ENCODE results near the gene CLEC18C. TPM values are rescaled to one million over a fixed set of nuclear protein-coding genes. Genes with fewer than 3 reads are reported as not detected.
"Not testable (repeated sequence)": the region's sequence is repeated elsewhere in the genome, so short reads cannot be mapped to it uniquely, and the experiment has no call there.

Gene CLEC18C
- total RNA-seq = 0.29 and 0.36 TPM in 2 replicates

DNA sequence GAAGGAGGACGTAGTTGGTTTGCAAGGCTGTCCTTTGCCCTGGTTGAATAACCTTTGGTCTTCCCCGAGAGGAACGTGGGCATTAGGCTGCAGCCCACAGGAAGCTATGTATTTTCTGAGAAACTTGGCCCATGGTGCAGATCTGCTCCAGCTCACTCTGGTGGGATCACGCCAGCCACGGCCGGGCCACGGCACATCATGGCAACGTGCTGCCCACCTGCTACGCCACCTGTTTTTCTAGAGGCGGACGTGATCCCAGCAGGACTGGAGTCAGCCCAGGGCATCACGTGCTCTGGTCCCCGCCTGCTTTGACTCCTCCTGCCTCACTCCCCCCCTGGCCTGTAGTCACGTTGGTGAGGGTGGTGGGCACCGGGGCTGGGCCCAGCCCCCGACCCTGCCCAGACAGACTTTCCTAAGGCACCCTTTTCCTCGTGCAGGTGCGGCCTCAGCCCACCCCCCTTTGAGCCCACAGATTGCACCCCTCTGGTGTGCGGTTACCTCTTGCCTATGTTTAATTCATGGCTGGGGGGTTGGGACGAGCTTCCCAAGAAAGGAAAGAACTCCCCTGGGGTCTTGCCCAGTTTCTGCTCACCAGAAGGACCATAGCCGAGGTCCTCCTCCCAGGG lies at the start of gene CLEC18C:
Gene CLEC18C (plus strand): TSS at position 576 of the 626 bp plus-strand sequence. CDS start 492 bp downstream, outside the sequence.
- DNase-seq (ENCODE audit: insufficient read length, low spot score, missing footprints); H3K36me3 ChIP-seq (ENCODE audit: insufficient read depth, low read length); H4K20me1 ChIP-seq (ENCODE audit: insufficient read depth, low read length); H2AFZ ChIP-seq (ENCODE audit: low read length); H3K27ac ChIP-seq (ENCODE audit: low read depth, low read length); H3K79me2 ChIP-seq (ENCODE audit: insufficient read depth, low read length); H3K4me1 ChIP-seq (ENCODE audit: insufficient read depth, low read length); H3K9me3 ChIP-seq (ENCODE audit: low read depth, low read length); H3K27me3 ChIP-seq (ENCODE audit: insufficient read depth, low read length); H3K4me2 ChIP-seq (ENCODE audit: insufficient read depth, low read length); H3K4me3 ChIP-seq (ENCODE audit: insufficient read depth, low read length): not testable (repeated sequence)

DNA sequence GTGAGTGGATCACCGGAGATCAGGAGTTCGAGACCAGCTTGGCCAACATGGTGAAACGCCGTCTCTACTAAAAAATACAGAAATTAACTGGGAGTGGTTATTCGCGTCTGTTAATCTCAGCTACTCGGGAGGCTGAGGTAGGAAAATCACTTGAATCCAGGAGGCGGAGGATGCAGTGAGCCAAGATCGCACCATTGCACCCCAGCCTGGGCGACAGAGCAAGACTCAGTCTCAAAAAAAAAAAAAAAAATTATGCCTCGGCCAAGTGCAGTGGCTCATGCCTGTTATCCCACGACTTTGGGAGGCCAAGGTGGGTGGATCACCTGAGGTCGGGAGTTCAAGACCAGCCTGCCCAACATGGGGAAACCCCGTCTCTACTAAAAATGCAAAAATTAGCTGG lies 49.8 kb upstream of the CLEC18C start:
- not testable (repeated sequence) for H3K4me3 ChIP-seq (ENCODE audit: insufficient read depth, low read length)

DNA sequence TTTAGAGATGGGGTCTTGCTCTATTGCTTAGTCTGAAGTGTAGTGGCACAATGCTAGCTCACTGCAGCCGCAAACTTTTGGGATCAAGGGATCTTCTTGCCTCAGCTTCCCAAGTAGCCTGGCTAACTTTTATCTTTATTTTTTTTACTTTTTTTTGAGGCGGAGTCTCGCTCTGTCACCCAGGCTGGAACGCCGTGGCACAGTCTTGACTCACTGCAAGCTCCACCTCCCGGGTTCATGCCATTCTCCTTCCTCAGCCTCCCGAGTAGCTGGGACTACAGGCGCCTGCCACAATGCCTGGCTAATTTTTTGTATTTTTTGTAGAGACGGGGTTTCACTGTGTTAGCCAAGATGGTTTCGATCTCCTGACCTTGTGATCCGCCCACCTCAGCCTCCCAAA lies 47.4 kb upstream of the CLEC18C start:
- H2AFZ ChIP-seq (ENCODE audit: low read length); H3K4me3 ChIP-seq (ENCODE audit: insufficient read depth, low read length); DNase-seq (ENCODE audit: insufficient read length, low spot score, missing footprints); H3K9me3 ChIP-seq (ENCODE audit: low read depth, low read length); H3K4me2 ChIP-seq (ENCODE audit: insufficient read depth, low read length); H3K79me2 ChIP-seq (ENCODE audit: insufficient read depth, low read length); H3K27me3 ChIP-seq (ENCODE audit: insufficient read depth, low read length); H3K27ac ChIP-seq (ENCODE audit: low read depth, low read length); H4K20me1 ChIP-seq (ENCODE audit: insufficient read depth, low read length); H3K4me1 ChIP-seq (ENCODE audit: insufficient read depth, low read length): not testable (repeated sequence)
- peaks cover 31% of the 10 kb centered on the region for H3K36me3 ChIP-seq (ENCODE audit: insufficient read depth, low read length)

More for the DNA sequence above, 49.8 kb upstream of the CLEC18C start:
- H3K79me2 ChIP-seq (ENCODE audit: insufficient read depth, low read length); H3K4me1 ChIP-seq (ENCODE audit: insufficient read depth, low read length); DNase-seq (ENCODE audit: insufficient read length, low spot score, missing footprints); H3K27ac ChIP-seq (ENCODE audit: low read depth, low read length); H4K20me1 ChIP-seq (ENCODE audit: insufficient read depth, low read length); H2AFZ ChIP-seq (ENCODE audit: low read length); H3K27me3 ChIP-seq (ENCODE audit: insufficient read depth, low read length); H3K9me3 ChIP-seq (ENCODE audit: low read depth, low read length); H3K4me2 ChIP-seq (ENCODE audit: insufficient read depth, low read length): not testable (repeated sequence)
- H3K36me3 ChIP-seq (ENCODE audit: insufficient read depth, low read length) = peaks cover 15% of the 10 kb centered on the region

DNA sequence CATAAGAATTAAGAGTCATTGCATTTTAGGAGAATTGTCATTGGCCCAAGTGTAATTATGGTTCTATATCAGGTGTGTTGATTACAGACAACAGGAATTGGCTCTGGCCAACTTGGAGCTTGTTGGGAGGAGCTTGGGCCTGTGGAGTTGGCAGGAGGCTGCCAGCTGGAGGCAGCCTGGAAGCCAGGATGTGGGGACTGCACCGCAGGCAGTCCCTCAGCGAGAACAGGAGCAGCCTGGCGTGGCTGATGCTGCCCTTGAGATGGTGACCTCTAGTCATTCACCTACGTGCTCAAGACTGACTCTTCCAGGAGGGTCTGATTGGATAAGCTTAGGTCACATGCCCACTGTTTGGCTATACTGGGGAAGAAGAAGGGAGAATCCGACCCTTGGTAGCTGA lies 45.9 kb upstream of the CLEC18C start:
- not testable (repeated sequence) for H3K4me1 ChIP-seq (ENCODE audit: insufficient read depth, low read length); H3K27ac ChIP-seq (ENCODE audit: low read depth, low read length); H3K9me3 ChIP-seq (ENCODE audit: low read depth, low read length); H3K4me3 ChIP-seq (ENCODE audit: insufficient read depth, low read length); H3K27me3 ChIP-seq (ENCODE audit: insufficient read depth, low read length); H3K79me2 ChIP-seq (ENCODE audit: insufficient read depth, low read length); H2AFZ ChIP-seq (ENCODE audit: low read length); H3K4me2 ChIP-seq (ENCODE audit: insufficient read depth, low read length); H4K20me1 ChIP-seq (ENCODE audit: insufficient read depth, low read length); DNase-seq (ENCODE audit: insufficient read length, low spot score, missing footprints)
- peaks cover 29% of the 10 kb centered on the region for H3K36me3 ChIP-seq (ENCODE audit: insufficient read depth, low read length)

DNA sequence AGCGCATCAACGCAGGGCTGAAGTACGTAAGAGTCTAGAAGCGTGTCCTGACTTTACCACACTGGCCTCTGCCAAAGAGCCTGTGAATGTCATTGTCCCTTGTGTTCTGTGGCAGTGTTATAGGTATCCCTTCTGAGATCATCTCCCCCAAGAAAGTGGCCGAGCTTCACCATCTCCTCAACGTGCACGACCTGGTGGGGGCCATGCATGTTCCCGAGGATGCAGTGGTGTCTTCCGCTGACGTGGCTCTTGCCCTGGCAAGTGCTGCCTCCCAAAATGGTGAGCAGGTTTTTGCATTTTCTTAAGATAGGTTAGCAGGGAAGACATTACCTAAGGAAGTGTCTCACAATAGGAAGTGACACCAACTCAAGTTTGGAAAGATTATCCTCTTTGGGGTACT lies 44.7 kb upstream of the CLEC18C start:
- not testable (repeated sequence) for H3K4me2 ChIP-seq (ENCODE audit: insufficient read depth, low read length)

DNA sequence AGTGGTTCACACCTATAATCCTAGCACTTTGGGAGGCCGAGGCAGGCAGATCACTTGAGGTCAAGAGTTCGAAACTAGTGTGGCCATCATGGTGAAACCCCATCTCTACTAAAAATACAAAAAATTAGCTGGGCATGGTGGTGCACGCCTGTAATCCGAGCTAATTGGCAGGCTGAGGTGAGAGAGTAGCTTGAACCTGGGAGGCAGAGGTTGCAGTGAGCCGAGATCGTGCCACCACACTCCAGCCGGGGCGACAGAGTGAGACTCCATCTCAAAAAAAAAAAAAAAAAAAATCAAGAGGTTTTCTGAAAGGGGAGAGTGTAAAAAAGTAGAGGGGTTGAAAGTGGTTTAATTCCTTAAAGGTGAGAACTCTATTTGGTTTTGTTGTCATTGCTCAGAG lies 37.8 kb upstream of the CLEC18C start:
- not testable (repeated sequence) for H3K27ac ChIP-seq (ENCODE audit: low read depth, low read length); H3K4me1 ChIP-seq (ENCODE audit: insufficient read depth, low read length); H4K20me1 ChIP-seq (ENCODE audit: insufficient read depth, low read length); H3K79me2 ChIP-seq (ENCODE audit: insufficient read depth, low read length); H3K4me3 ChIP-seq (ENCODE audit: insufficient read depth, low read length); H3K4me2 ChIP-seq (ENCODE audit: insufficient read depth, low read length); H3K9me3 ChIP-seq (ENCODE audit: low read depth, low read length); H2AFZ ChIP-seq (ENCODE audit: low read length); H3K27me3 ChIP-seq (ENCODE audit: insufficient read depth, low read length); DNase-seq (ENCODE audit: insufficient read length, low spot score, missing footprints)
- H3K36me3 ChIP-seq (ENCODE audit: insufficient read depth, low read length) = peaks cover 27% of the 10 kb centered on the region

More for the DNA sequence above, 44.7 kb upstream of the CLEC18C start:
- not testable (repeated sequence) for H3K4me3 ChIP-seq (ENCODE audit: insufficient read depth, low read length); H4K20me1 ChIP-seq (ENCODE audit: insufficient read depth, low read length); DNase-seq (ENCODE audit: insufficient read length, low spot score, missing footprints); H3K79me2 ChIP-seq (ENCODE audit: insufficient read depth, low read length); H3K27me3 ChIP-seq (ENCODE audit: insufficient read depth, low read length); H3K9me3 ChIP-seq (ENCODE audit: low read depth, low read length); H3K27ac ChIP-seq (ENCODE audit: low read depth, low read length); H2AFZ ChIP-seq (ENCODE audit: low read length); H3K4me1 ChIP-seq (ENCODE audit: insufficient read depth, low read length)
- peaks cover 31% of the 10 kb centered on the region for H3K36me3 ChIP-seq (ENCODE audit: insufficient read depth, low read length)

DNA sequence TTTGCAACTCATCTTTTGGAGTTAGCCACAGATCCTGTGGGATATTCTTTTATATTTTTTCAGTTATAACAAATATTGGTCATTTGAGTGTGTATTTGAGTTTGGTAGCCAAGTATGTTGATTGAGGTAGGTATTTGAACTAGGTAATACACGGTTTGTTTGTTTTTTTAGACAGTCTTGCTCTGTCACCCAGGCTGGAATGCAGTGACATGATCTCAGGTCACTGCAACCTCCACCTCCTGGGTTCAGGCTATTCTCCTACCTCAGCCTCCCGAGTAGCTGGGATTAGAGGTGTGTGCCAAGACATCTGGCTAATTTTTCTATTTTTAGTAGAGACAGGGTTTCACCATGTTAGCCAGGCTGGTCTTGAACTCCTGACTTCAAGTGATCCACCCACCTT lies 37.0 kb upstream of the CLEC18C start:
- H3K36me3 ChIP-seq (ENCODE audit: insufficient read depth, low read length) = peaks cover 27% of the 10 kb centered on the region
- not testable (repeated sequence) for DNase-seq (ENCODE audit: insufficient read length, low spot score, missing footprints); H3K4me3 ChIP-seq (ENCODE audit: insufficient read depth, low read length); H3K27ac ChIP-seq (ENCODE audit: low read depth, low read length); H3K4me2 ChIP-seq (ENCODE audit: insufficient read depth, low read length); H3K4me1 ChIP-seq (ENCODE audit: insufficient read depth, low read length); H2AFZ ChIP-seq (ENCODE audit: low read length); H3K9me3 ChIP-seq (ENCODE audit: low read depth, low read length); H3K79me2 ChIP-seq (ENCODE audit: insufficient read depth, low read length); H4K20me1 ChIP-seq (ENCODE audit: insufficient read depth, low read length); H3K27me3 ChIP-seq (ENCODE audit: insufficient read depth, low read length)

DNA sequence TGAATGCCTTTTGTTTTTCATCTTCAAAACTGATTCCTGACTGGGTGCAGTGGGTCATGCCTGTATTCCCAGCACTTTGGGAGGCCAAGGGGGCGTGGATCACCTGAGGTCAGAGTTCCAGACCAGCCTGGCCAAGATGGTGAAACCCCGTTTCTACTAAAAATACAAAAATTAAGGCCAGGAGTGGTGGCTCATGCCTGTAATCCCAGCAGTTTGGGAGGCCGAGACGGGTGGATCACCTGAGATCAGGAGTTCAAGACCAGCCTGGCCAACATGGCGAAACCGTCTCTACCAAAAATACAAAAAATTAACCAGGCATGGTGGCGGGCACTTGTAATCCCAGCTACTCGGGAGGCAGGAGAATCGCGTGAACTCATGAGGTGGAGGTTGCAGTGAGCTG lies 30.8 kb upstream of the CLEC18C start:
- H4K20me1 ChIP-seq (ENCODE audit: insufficient read depth, low read length) = not testable (repeated sequence)

DNA sequence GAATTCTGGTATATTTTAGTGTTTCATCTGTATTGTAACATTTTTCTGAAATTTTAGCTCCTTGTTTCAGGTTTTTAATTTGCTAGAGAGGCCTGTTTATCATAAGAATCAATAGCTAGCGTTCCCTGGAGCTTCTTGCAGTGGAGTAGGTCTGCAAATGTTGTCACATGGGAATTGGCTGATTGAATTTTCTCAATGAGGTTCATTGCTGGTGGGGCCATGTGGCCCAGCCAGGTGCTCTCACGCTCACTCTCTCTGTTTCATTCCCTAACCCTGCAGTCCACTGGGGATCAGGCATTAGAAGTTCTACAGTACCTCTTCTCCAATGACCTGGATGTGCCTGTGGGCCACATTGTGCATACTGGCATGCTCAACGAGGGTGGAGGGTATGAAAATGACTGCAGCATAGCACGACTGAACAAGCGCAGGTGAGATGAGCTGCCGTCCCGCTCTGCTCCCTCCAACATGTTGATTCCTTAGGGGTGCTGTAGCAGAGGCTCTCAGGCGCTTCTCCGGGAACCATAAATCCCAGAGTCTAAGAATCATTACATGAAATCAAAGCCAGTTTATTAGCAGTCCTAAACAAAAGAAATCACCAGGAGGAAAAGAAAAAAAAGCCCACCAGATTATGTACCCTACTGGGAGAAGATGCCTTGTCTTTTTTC lies 30.2 kb upstream of the CLEC18C start:
- H3K36me3 ChIP-seq (ENCODE audit: insufficient read depth, low read length) = peaks cover 12% of the 10 kb centered on the region
- H3K4me1 ChIP-seq (ENCODE audit: insufficient read depth, low read length); H3K4me3 ChIP-seq (ENCODE audit: insufficient read depth, low read length); H3K4me2 ChIP-seq (ENCODE audit: insufficient read depth, low read length); H2AFZ ChIP-seq (ENCODE audit: low read length); H3K27me3 ChIP-seq (ENCODE audit: insufficient read depth, low read length); H3K9me3 ChIP-seq (ENCODE audit: low read depth, low read length); H3K27ac ChIP-seq (ENCODE audit: low read depth, low read length); H4K20me1 ChIP-seq (ENCODE audit: insufficient read depth, low read length); H3K79me2 ChIP-seq (ENCODE audit: insufficient read depth, low read length); DNase-seq (ENCODE audit: insufficient read length, low spot score, missing footprints): not testable (repeated sequence)

More for the DNA sequence above, 30.8 kb upstream of the CLEC18C start:
- H3K4me1 ChIP-seq (ENCODE audit: insufficient read depth, low read length); H3K9me3 ChIP-seq (ENCODE audit: low read depth, low read length); H3K27me3 ChIP-seq (ENCODE audit: insufficient read depth, low read length); H3K27ac ChIP-seq (ENCODE audit: low read depth, low read length); H2AFZ ChIP-seq (ENCODE audit: low read length); H3K4me2 ChIP-seq (ENCODE audit: insufficient read depth, low read length); H3K4me3 ChIP-seq (ENCODE audit: insufficient read depth, low read length); DNase-seq (ENCODE audit: insufficient read length, low spot score, missing footprints); H3K79me2 ChIP-seq (ENCODE audit: insufficient read depth, low read length): not testable (repeated sequence)
- H3K36me3 ChIP-seq (ENCODE audit: insufficient read depth, low read length) = peaks cover 12% of the 10 kb centered on the region
